Thoracic aorta (tissue), 2 donors: ENCODE measurements around the gene FCN3. TPM values are rescaled to one million over a fixed set of nuclear protein-coding genes. Genes with fewer than 3 reads are reported as not detected.

ENCODE experiments used
- ATAC-seq: fragments of 150-250 bp; one replicate; pipeline ENCODE4 v1.8.0; 2017; ENCODE audit warnings: low read depth; ENCODE audit not compliant: insufficient number of reproducible peaks, low FRiP score
- DNase-seq: peaks from one replicate; pipeline ENCODE4 v3.0.0-alpha.2; 2020; ENCODE audit warnings: low spot score
- H3K27ac ChIP-seq, 2 donors: fragments of 200-600 bp; sonication (generic); 1 replicate in 1 of 2; 2 replicates in 1 of 2; pipeline ENCODE4 v1.5.1; 2016; ENCODE audit warnings: mild to moderate bottlenecking in 2 of 2, moderate library complexity in 2 of 2
- H3K27me3 ChIP-seq: fragments of 200-600 bp; sonication (generic); replicated peaks from 2 replicates; pipeline ENCODE4 v1.6.0; 2016; ENCODE audit warnings: mild to moderate bottlenecking; ENCODE audit not compliant: insufficient read depth
- H3K36me3 ChIP-seq: fragments of 200-600 bp; sonication (generic); one replicate; pipeline ENCODE4 v1.5.1; 2016
- H3K4me1 ChIP-seq, 2 donors: fragments of 200-600 bp; sonication (generic); 1 replicate in 1 of 2; 2 replicates in 1 of 2; pipeline versions ENCODE4 v1.5.1 to v1.6.0; 2016; ENCODE audit warnings: low read depth in 2 of 2, mild to moderate bottlenecking in 1 of 2; ENCODE audit not compliant: control insufficient read depth in 1 of 2
- H3K4me3 ChIP-seq: fragments of 200-600 bp; sonication (generic); 2 replicates; pipeline ENCODE4 v1.5.1; 2016; ENCODE audit warnings: mild to moderate bottlenecking
- H3K9me3 ChIP-seq: fragments of 200-600 bp; sonication (generic); 2 replicates; pipeline ENCODE4 v1.5.1; 2016
- total RNA-seq, 2 donors: library from RNA; depleted of rRNA; stranded (reverse); fragments of >200 nt; gene quantifications; one replicate each; pipeline versions ENCODE4 v1.1.0 to v1.2.3, GENCODE V29; 2016
- TF ChIP-seq, protein P1 (sequence below): fragments of 200-600 bp; sonication (generic); IDR thresholded peaks from one replicate; pipeline ENCODE4 v1.5.1; 2019; ENCODE audit warnings: antibody characterized with exemption

FCN3 gene
- total RNA-seq, 2 donors from 2014 or later: 3.5 to 4.5 TPM

DNA sequence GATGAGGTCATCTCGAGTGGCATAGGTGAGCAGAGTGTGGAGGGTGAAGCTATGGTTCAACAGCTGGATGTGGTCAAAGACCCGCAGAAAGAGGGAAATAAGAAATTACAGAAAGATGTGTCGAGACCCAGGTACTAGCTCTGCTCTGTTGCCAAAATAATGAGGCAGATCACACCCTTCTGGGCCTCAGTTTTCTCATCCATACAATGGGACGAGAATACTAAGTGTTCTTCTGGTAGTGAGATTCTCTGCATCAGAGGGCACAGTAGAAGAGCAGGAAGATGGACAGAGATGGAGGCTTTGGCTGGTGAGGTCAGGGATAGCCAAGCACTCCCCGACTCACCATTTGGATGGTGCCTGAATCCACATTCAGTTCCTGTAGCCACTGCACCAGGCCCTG, 18.9 kb downstream of the FCN3 start:
- no peak overlapping the region for H3K4me3 ChIP-seq
- H3K4me1 ChIP-seq: peaks cover 0 to 16% of the 10 kb centered on the region in 2 donors
- H3K36me3 ChIP-seq: peaks cover 56% of the 10 kb centered on the region
- no peaks in the 10 kb centered on the region for H3K27me3 ChIP-seq
- no peaks in the 10 kb centered on the region for H3K9me3 ChIP-seq
- ATAC-seq: no peak
- DNase-seq: no peak
- no peak overlapping the region for H3K27ac ChIP-seq
- TF ChIP-seq, protein P1, sequence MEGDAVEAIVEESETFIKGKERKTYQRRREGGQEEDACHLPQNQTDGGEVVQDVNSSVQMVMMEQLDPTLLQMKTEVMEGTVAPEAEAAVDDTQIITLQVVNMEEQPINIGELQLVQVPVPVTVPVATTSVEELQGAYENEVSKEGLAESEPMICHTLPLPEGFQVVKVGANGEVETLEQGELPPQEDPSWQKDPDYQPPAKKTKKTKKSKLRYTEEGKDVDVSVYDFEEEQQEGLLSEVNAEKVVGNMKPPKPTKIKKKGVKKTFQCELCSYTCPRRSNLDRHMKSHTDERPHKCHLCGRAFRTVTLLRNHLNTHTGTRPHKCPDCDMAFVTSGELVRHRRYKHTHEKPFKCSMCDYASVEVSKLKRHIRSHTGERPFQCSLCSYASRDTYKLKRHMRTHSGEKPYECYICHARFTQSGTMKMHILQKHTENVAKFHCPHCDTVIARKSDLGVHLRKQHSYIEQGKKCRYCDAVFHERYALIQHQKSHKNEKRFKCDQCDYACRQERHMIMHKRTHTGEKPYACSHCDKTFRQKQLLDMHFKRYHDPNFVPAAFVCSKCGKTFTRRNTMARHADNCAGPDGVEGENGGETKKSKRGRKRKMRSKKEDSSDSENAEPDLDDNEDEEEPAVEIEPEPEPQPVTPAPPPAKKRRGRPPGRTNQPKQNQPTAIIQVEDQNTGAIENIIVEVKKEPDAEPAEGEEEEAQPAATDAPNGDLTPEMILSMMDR: no peak

DNA sequence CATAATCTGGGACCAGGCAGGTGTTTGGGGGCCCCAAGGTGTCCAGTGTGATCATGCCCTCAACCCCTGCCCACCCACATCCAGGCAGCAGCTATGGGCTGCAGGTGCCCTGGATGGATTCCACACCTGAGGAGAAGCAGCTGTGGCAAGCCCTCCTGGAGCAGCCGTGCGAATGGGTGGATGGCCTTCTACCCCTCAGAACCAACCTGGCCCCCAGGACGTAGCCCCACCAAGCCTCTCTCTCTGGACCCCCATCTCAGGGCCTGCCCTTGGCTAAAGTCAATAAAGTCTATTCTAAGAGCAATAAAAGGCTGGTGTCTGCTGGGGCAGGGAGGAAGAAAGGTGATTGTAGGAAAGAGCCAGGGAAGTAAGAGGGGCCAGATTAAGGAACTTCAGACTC, 21.0 kb downstream of the FCN3 start:
- Histone ChIP-seq H3K4me3 (no peak overlapping the region), H3K36me3 (peaks cover 41% of the 10 kb centered on the region), H3K9me3 (no peaks in the 10 kb centered on the region), H3K4me1 (peaks cover 9 to 34% of the 10 kb centered on the region in 2 donors), H3K27ac (no peak overlapping the region), H3K27me3 (no peaks in the 10 kb centered on the region)
- DNase-seq (no peak), ATAC-seq (no peak)
- TF ChIP-seq, protein P1: no peak

DNA sequence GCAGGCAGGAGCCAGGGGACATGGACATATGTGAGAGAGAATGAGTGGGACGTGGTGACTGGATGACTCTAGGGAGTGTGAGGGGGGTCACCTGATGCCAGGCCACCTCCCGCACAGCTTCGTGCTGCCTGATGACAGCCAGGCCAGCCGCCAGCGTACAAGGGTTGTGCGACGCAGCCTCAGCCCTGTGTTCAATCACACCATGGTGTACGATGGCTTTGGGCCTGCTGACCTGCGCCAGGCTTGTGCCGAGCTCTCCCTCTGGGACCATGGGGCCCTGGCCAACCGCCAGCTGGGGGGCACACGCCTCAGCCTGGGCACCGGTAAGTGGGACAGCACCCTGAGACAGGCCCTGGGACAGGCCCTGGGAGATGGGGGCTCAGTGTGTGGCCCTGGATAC, 21.5 kb downstream of the FCN3 start:
- Histone ChIP-seq H3K4me1 (peaks cover 9 to 32% of the 10 kb centered on the region in 2 donors), H3K4me3 (no peak overlapping the region), H3K27me3 (no peaks in the 10 kb centered on the region), H3K27ac (no peak overlapping the region), H3K36me3 (peaks cover 36% of the 10 kb centered on the region), H3K9me3 (no peaks in the 10 kb centered on the region)
- no peak for ATAC-seq
- DNase-seq: no peak
- TF ChIP-seq, protein P1: no peak

DNA sequence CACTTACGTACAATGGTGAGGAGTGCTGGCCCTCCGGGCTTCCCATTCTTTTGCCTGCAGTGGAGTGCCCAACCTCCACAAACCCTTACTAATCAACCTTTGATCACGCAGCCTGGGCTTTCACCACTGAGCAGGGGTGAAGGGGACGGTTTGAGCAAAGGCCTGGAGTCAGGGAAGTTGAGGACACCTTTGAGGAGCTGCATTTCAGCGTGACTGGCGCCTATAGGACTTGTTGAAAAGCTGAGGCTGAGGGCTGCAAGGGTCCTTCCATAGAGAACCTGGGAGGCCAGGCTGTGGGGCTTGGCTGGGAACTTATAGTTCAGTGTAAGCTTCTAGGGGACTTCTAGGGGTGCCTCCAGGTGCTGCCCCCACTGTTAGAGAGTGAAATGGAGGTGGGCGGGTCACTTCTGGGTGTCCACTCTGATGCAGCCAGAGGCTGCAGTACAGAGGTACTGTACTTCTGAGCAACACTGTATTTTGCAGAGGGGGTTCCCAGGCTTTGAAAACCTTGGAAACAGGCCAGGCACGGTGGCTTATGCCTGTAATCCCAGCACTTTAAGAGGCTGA, 23.0 kb downstream of the FCN3 start:
- Histone ChIP-seq H3K27me3 (no peaks in the 10 kb centered on the region), H3K4me3 (peak overlapping the region; percentile 73), H3K4me1 (peaks cover 9 to 26% of the 10 kb centered on the region in 2 donors), H3K9me3 (no peaks in the 10 kb centered on the region), H3K36me3 (peaks cover 22% of the 10 kb centered on the region), H3K27ac (no peak overlapping the region)
- ATAC-seq (no peak), DNase-seq (no peak)
- TF ChIP-seq, protein P1: no peak

DNA sequence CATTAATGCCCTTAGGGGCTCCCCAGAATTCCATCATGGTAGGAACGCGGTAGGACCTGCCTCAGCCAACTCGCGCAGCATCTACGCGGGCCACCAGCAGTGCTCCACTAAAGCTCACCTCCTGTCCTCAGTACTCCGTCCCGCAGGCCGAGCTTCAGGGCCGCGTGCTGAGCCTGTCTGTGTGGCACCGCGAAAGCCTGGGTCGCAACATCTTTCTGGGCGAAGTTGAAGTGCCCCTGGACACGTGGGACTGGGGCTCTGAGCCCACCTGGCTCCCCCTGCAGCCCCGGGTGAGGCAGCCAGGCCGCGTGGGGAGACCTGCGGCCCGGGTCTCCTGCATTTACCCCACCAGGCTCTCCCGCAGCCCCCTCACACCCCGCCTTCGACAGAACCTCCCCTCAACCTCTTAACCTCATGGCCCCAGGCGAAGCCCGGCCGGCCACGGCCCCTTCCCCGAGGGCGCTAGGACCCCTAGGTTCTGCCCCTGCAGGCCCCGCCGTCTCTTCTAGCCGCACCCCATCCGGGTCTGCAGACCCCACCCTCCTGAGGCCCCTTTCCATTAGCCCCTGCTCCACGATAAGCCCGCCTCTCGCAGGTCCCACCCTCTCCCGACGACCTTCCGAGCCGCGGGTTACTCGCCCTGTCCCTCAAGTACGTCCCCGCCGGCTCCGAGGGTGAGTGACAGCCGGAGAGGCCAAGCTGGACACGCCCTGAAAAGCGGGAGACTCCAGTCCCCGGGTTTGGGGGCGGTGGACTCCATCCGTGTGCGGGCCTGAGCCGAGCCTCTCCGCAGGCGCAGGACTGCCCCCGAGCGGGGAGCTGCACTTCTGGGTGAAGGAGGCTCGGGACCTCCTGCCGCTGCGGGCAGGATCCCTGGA, 23.7 kb downstream of the FCN3 start:
- no peaks in the 10 kb centered on the region for H3K27me3 ChIP-seq
- no peak overlapping the region for H3K27ac ChIP-seq
- TF ChIP-seq, protein P1: no peak
- H3K36me3 ChIP-seq: peaks cover 15% of the 10 kb centered on the region
- peaks cover 9 to 26% of the 10 kb centered on the region in 2 donors for H3K4me1 ChIP-seq
- H3K4me3 ChIP-seq: peak overlapping the region; percentile 73
- H3K9me3 ChIP-seq: no peaks in the 10 kb centered on the region
- ATAC-seq (no peak), DNase-seq (no peak)
